MM.1S (cell line): ENCODE results near the gene CCNJ.

Experiments
- DNase-seq: peaks from one replicate; pipeline ENCODE4 v3.0.0-alpha.2; 2015
- H2AFZ ChIP-seq: fragments of 300-600 bp; sonication (generic); 2 replicates; pipeline ENCODE4 v1.6.0; 2016; ENCODE audit warnings: antibody characterized with exemption, low read length
- H3F3A ChIP-seq: fragments of 300-600 bp; sonication (generic); 2 replicates; pipeline ENCODE4 v1.6.1; 2016; ENCODE audit warnings: mild to moderate bottlenecking, antibody characterized with exemption, low read length, moderate library complexity, mixed read lengths; ENCODE audit not compliant: insufficient read depth
- H3K27ac ChIP-seq: fragments of 300-600 bp; sonication (generic); 2 replicates; pipeline ENCODE4 v1.5.1; 2016; ENCODE audit warnings: mild to moderate bottlenecking, low read length
- H3K27me3 ChIP-seq: fragments of 300-600 bp; sonication (generic); replicated peaks from 2 replicates; pipeline ENCODE4 v1.6.0; 2016; ENCODE audit warnings: low read length; ENCODE audit not compliant: insufficient read depth
- H3K36me3 ChIP-seq: fragments of 300-600 bp; sonication (generic); replicated peaks from 2 replicates; pipeline ENCODE4 v1.6.1; 2016; ENCODE audit warnings: mild to moderate bottlenecking, low read length, mixed read lengths; ENCODE audit not compliant: insufficient read depth
- H3K4me1 ChIP-seq: fragments of 300-600 bp; sonication (generic); 2 replicates; pipeline ENCODE4 v1.6.1; 2016; ENCODE audit warnings: low read length, mixed read lengths
- H3K4me2 ChIP-seq: fragments of 300-600 bp; sonication (generic); 2 replicates; pipeline ENCODE4 v1.6.0; 2016; ENCODE audit warnings: low read depth, low read length
- H3K4me3 ChIP-seq: fragments of 300-600 bp; sonication (generic); 2 replicates; pipeline ENCODE4 v1.5.1; 2016; ENCODE audit warnings: low read length, mixed read lengths
- H3K79me2 ChIP-seq: fragments of 300-600 bp; sonication (generic); 2 replicates; pipeline ENCODE4 v1.6.1; 2016; ENCODE audit warnings: mixed run types, low read length, mixed read lengths
- H3K9ac ChIP-seq: fragments of 300-600 bp; sonication (generic); 2 replicates; pipeline ENCODE4 v1.6.1; 2016; ENCODE audit warnings: low read length, mixed read lengths
- H3K9me2 ChIP-seq: fragments of 300-600 bp; sonication (generic); replicated peaks from 2 replicates; pipeline ENCODE4 v1.6.1; 2016; ENCODE audit warnings: mild to moderate bottlenecking, low read length, mixed read lengths; ENCODE audit not compliant: insufficient read depth
- H3K9me3 ChIP-seq: fragments of 300-600 bp; sonication (generic); replicated peaks from 2 replicates; pipeline ENCODE4 v1.6.1; 2016; ENCODE audit warnings: mild to moderate bottlenecking, low read length, mixed read lengths; ENCODE audit not compliant: insufficient read depth
- H4K20me1 ChIP-seq: fragments of 300-600 bp; sonication (generic); 2 replicates; pipeline ENCODE4 v1.6.1; 2016; ENCODE audit warnings: mild to moderate bottlenecking, low read length, moderate library complexity, mixed read lengths; ENCODE audit not compliant: insufficient read depth
- EZH2 ChIP-seq: fragments of 300-600 bp; sonication (generic); optimal IDR thresholded peaks from 2 replicates; pipeline ENCODE3; 2017; ENCODE audit warnings: low read depth, mild to moderate bottlenecking, antibody characterized with exemption, low read length, mixed read lengths
- EZH2phosphoT487 ChIP-seq: fragments of 300-600 bp; sonication (generic); IDR thresholded peaks from 2 replicates; pipeline ENCODE4 v1.6.1; 2018; ENCODE audit warnings: antibody characterized with exemption, low read length
- TF ChIP-seq, protein P1 (sequence below): fragments of 300-600 bp; sonication (generic); IDR thresholded peaks from 2 replicates; pipeline ENCODE4 v1.5.1; 2016; ENCODE audit warnings: antibody characterized with exemption, low read length, mixed read lengths

CCNJ gene

DNA sequence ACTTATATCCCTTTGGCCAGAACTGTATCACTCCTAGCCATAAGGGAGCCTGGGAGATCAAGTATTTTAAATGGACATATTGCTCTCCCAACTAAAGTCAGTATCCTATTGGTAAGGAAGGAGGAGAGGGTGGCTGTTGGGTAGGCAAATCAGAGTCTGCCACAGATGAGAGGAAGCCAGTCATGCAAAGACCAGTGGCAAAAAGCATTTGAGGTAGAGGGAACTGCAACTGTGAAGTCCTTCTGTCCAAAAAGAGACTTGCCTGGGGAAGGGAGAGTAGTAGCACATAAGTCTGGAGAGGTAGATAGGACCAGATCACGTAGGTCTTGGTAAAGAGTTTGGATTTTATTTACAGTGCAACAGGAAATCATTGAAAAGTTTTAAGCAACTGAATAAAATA lies 8.8 kb upstream of the CCNJ start:
- H3K36me3 ChIP-seq: no peaks in the 10 kb centered on the region
- no peak overlapping the region for H3K4me2 ChIP-seq
- no peaks in the 10 kb centered on the region for H3K9me3 ChIP-seq
- H3K27me3 ChIP-seq: no peaks in the 10 kb centered on the region
- no peak overlapping the region for H3K4me3 ChIP-seq
- no peaks in the 10 kb centered on the region for H3K9me2 ChIP-seq
- DNase-seq: no peak
- no peaks in the 10 kb centered on the region for H3K4me1 ChIP-seq
- H3K9ac ChIP-seq: no peak overlapping the region
- TF ChIP-seq EZH2phosphoT487 (no peak), EZH2 (no peak)
- TF ChIP-seq, protein P1, sequence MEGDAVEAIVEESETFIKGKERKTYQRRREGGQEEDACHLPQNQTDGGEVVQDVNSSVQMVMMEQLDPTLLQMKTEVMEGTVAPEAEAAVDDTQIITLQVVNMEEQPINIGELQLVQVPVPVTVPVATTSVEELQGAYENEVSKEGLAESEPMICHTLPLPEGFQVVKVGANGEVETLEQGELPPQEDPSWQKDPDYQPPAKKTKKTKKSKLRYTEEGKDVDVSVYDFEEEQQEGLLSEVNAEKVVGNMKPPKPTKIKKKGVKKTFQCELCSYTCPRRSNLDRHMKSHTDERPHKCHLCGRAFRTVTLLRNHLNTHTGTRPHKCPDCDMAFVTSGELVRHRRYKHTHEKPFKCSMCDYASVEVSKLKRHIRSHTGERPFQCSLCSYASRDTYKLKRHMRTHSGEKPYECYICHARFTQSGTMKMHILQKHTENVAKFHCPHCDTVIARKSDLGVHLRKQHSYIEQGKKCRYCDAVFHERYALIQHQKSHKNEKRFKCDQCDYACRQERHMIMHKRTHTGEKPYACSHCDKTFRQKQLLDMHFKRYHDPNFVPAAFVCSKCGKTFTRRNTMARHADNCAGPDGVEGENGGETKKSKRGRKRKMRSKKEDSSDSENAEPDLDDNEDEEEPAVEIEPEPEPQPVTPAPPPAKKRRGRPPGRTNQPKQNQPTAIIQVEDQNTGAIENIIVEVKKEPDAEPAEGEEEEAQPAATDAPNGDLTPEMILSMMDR: no peak
- no peak overlapping the region for H2AFZ ChIP-seq
- H3K79me2 ChIP-seq: no peaks in the 10 kb centered on the region
- H3F3A ChIP-seq: no peaks in the 10 kb centered on the region
- H3K27ac ChIP-seq: no peak overlapping the region
- no peaks in the 10 kb centered on the region for H4K20me1 ChIP-seq

DNA sequence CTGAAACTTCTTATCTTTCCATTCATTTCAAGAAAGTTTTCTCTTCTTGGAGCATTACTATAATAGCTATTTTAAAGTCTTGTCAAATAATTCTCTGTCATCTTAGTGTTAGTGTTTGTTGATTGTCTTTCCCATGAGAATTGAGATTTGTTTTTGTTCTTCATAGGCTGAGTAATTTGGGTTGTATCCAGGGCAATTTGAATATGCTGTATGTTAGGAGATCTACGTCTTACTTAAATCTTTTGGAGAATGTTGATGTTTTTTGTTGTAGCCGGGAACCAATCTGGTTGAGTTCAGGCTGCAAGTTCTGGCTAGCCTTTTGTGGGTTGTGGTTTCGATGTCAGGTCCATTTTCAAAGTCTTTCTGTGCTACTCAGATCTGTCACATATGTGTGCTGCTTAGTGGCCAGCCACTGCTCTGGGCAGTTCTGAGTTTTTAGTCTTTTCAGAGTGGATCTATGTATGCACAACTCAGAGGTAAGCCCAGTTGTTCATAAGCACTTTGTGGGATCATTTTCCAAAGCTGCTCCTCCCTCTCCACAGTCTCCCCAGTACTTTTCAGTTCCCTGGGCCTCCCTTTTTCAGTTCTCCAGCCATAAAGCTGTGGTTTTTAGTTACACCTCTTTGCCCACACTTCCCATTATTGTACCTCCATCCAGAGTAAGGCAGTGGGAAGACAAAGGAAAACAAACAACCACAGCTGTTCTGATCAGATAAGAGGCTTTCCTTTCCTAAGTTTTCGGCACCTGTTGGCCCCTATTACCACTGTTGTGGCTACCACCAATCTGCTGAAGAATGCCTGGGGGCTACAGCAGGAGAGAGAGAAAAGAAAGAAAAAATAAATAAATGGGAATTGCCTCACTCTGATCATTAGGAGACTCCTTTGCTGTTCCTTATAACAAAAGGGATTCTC lies 4.7 kb upstream of the CCNJ start:
- TF ChIP-seq, protein P1: no peak
- TF ChIP-seq EZH2phosphoT487: no peak
- no peak for TF ChIP-seq EZH2
- Histone ChIP-seq H3K4me3 (no peak overlapping the region), H3K27me3 (no peaks in the 10 kb centered on the region), H3K27ac (no peak overlapping the region), H2AFZ (no peak overlapping the region), H4K20me1 (no peaks in the 10 kb centered on the region), H3F3A (no peaks in the 10 kb centered on the region), H3K4me1 (no peaks in the 10 kb centered on the region), H3K4me2 (no peak overlapping the region), H3K9me3 (no peaks in the 10 kb centered on the region), H3K9ac (no peak overlapping the region), H3K36me3 (no peaks in the 10 kb centered on the region), H3K79me2 (no peaks in the 10 kb centered on the region), H3K9me2 (no peaks in the 10 kb centered on the region)
- DNase-seq: no peak

DNA sequence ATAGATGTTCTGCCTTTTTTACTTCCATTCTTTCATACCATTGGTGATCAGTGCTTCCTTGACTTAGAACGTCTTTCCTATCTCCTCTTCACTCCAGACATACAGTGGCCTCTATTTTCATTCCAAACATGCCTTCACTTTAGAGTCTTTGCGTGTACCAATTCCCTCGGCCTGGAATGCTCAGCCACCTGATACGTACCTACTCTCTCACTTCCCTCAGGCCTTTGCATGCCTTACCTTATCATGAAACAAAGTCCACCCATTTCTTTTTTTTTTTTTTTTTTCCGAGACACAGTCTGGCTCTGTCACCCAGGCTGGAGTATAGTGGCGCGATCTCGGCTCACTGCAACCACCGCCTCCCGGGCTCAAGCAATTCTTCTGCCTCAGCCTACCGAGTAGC lies 2.2 kb upstream of the CCNJ start:
- no peak for DNase-seq
- H3K27ac ChIP-seq: no peak overlapping the region
- no peak overlapping the region for H2AFZ ChIP-seq
- H3K9me3 ChIP-seq: no peaks in the 10 kb centered on the region
- no peaks in the 10 kb centered on the region for H3K4me1 ChIP-seq
- H3K79me2 ChIP-seq: no peaks in the 10 kb centered on the region
- H4K20me1 ChIP-seq: no peaks in the 10 kb centered on the region
- H3K27me3 ChIP-seq: no peaks in the 10 kb centered on the region
- no peaks in the 10 kb centered on the region for H3K36me3 ChIP-seq
- TF ChIP-seq EZH2 (no peak), EZH2phosphoT487 (no peak)
- TF ChIP-seq, protein P1: no peak
- H3F3A ChIP-seq: no peaks in the 10 kb centered on the region
- H3K9me2 ChIP-seq: no peaks in the 10 kb centered on the region
- no peak overlapping the region for H3K9ac ChIP-seq
- H3K4me2 ChIP-seq: no peak overlapping the region
- no peak overlapping the region for H3K4me3 ChIP-seq
